NCI-H1436 (cell line): Measurements from ENCODE around the gene TOP2A.

Experiments
- DNase-seq: peaks from one replicate; lab custom pipeline; 2025; lab: John Stamatoyannopoulos, UW

The TOP2A gene

GRCh38 chr17:40453881-40454612, 36.4 kb upstream of the TOP2A start:
- DNase-seq = no peak

GRCh38 chr17:40452921-40453378, 35.3 kb upstream of the TOP2A start:
- no peak for DNase-seq

- DNase-seq = no peak
These were observed 34.6 kb upstream of the TOP2A start for GRCh38 chr17:40452216-40452787.

- DNase-seq = no peak
These were observed 33.7 kb upstream of the TOP2A start for GRCh38 chr17:40451420-40451819.

GRCh38 chr17:40450175-40450574, 32.5 kb upstream of the TOP2A start:
- DNase-seq = no peak

GRCh38 chr17:40448639-40449261, 31.1 kb upstream of the TOP2A start:
- no peak for DNase-seq

GRCh38 chr17:40448213-40448638, 30.5 kb upstream of the TOP2A start:
- no peak for DNase-seq

GRCh38 chr17:40447806-40448205, 30.1 kb upstream of the TOP2A start:
- no peak for DNase-seq

GRCh38 chr17:40447148-40447644, 29.5 kb upstream of the TOP2A start:
- no peak for DNase-seq

GRCh38 chr17:40445751-40446468, 28.2 kb upstream of the TOP2A start:
- no peak for DNase-seq

- DNase-seq = no peak
These were observed 26.5 kb upstream of the TOP2A start for GRCh38 chr17:40443988-40444899.

- peak; percentile 57 for DNase-seq
These were observed 25.7 kb upstream of the TOP2A start, which contains the start of gene IGFBP4 for GRCh38 chr17:40443196-40443987. IGFBP4 (plus strand) TSS chr17:40443450; CDS start chr17:40443736, 286 bp downstream.

GRCh38 chr17:40442392-40443195, 24.9 kb upstream of the TOP2A start:
- DNase-seq = no peak

- DNase-seq = no peak
These were observed 22.5 kb upstream of the TOP2A start for GRCh38 chr17:40440166-40440565.

GRCh38 chr17:40437095-40437732, 19.5 kb upstream of the TOP2A start:
- DNase-seq = no peak

GRCh38 chr17:40436636-40437035, 18.9 kb upstream of the TOP2A start:
- no peak for DNase-seq

- DNase-seq = peak; percentile 34
These were observed 16.1 kb upstream of the TOP2A start for GRCh38 chr17:40433551-40434415.
